ENCODE results near the gene ZNF222. TPM values are rescaled to one million over a fixed set of nuclear protein-coding genes. Genes with fewer than 3 reads are reported as not detected.

ZNF222 gene
- total and polyA plus RNA-seq, 2 of the 8 experiments (the other 6 are each of a cell fraction or from before 2014, with no cell fraction given) = 1.7 to 3.4 TPM

- no peak overlapping the region for H3K23ac ChIP-seq (ENCODE audit: insufficient read length)
- FAIRE-seq (no peak), DNase-seq (ENCODE audit: low read depth in 1 of 2, low spot score in 2 of 2) (no peak)
- no peak overlapping the region for H3K18ac ChIP-seq (ENCODE audit: extremely low read depth, low read length)
- peaks cover 0 to 4% of the 10 kb centered on the region in 2 experiments; a peak in 1 of 4 replicates for H3K79me2 ChIP-seq (ENCODE audit: control insufficient read depth in 1 of 2, insufficient read depth in 2 of 2, low read length in 2 of 2)
- H4K91ac ChIP-seq (replicated peaks; ENCODE audit: insufficient read length, low read length) = no peak overlapping the region
- POLR2A ChIA-PET (ENCODE audit: partially characterized antibody) = interaction anchor here (0.7 to 2.3 kb wide), 5 partner anchors 12 to 127 kb away, joined by 3 to 8 read pairs (median 3); partner anchors contain the start of genes ZNF221 and ZNF45
- no peak overlapping the region for H3K27ac ChIP-seq (ENCODE audit: low read depth, low read length)
- peak overlapping the region; percentile 68 to 88 for H3K4me2 ChIP-seq (ENCODE audit: insufficient read depth in 1 of 2, low read depth in 2 of 2, low read length in 2 of 2)
- H3K4ac ChIP-seq (replicated peaks; ENCODE audit: insufficient read length, low read depth, low read length) = no peak overlapping the region
- peak overlapping the region in 3 of 4 experiments; percentile 2 to 79 (median 50); a peak in 2 of 7 replicates for H3K9ac ChIP-seq (replicated peaks in 1 of 4; ENCODE audit: extremely low read depth in 1 of 4, low read depth in 3 of 4, low read length in 3 of 4)
- no peak overlapping the region for H2BK120ac ChIP-seq (replicated peaks; ENCODE audit: low read depth, low read length)
- H2BK5ac ChIP-seq (ENCODE audit: low read depth, low read length) = no peak overlapping the region
- no peaks in the 10 kb centered on the region for H3K79me1 ChIP-seq (ENCODE audit: low read depth, low read length)
- 11% methylated on average over 14 of the region's 14 CpGs; no CpG with 5 or more reads in 1 of the 2 experiments for WGBS, 2 experiments (ENCODE audit: extremely low coverage in 1 of 2, insufficient coverage in 1 of 2, insufficient read length in 1 of 2, insufficient replicate concordance in 2 of 2, low coverage in 1 of 2, low lambda C conversion rate in 2 of 2, missing lambda C conversion rate in 1 of 2)
- no peak overlapping the region for H4K8ac ChIP-seq (ENCODE audit: extremely low read depth, insufficient read depth, low read length)
- peak overlapping the region; percentile 60 to 87 (median 80) for H3K4me3 ChIP-seq (ENCODE audit: extremely low read depth in 1 of 4, insufficient read depth in 2 of 4, low read depth in 3 of 4, low read length in 4 of 4)
- no peak overlapping the region for H3K56ac ChIP-seq (replicated peaks; ENCODE audit: insufficient read length, low read depth, low read length)
- H4K20me1 ChIP-seq (replicated peaks in 1 of 2; ENCODE audit: control insufficient read depth in 1 of 2, insufficient read depth in 2 of 2, low read length in 2 of 2) = no peaks in the 10 kb centered on the region
- no peak overlapping the region for H2BK20ac ChIP-seq (ENCODE audit: low read length)
- H2BK15ac ChIP-seq (ENCODE audit: low read length) = no peak overlapping the region
- CTCF ChIA-PET (ENCODE audit: partially characterized antibody) = no interaction called here
- no peaks in the 10 kb centered on the region for H3K27me3 ChIP-seq (replicated peaks in 1 of 4; ENCODE audit: control insufficient read depth in 3 of 4, extremely low read depth in 1 of 4, insufficient read depth in 3 of 4, low read length in 3 of 4)
- H3K9me3 ChIP-seq (ENCODE audit: insufficient read depth in 2 of 2, low read depth in 1 of 2, low read length in 1 of 2) = peaks cover 9 to 11% of the 10 kb centered on the region in 2 experiments; a peak in 3 of 4 replicates
- no peak overlapping the region for H2AK5ac ChIP-seq (ENCODE audit: low read depth, low read length)
- no peak overlapping the region for H3K14ac ChIP-seq (ENCODE audit: insufficient read length)
- no peaks in the 10 kb centered on the region for H3K4me1 ChIP-seq (replicated peaks in 1 of 4; ENCODE audit: control insufficient read depth in 3 of 4, insufficient read depth in 4 of 4, low read length in 3 of 4)
- no peaks in the 10 kb centered on the region; the same call in 1 of the 2 replicates for H3K23me2 ChIP-seq (ENCODE audit: low read depth, low read length)
- no peak overlapping the region for H4K5ac ChIP-seq (ENCODE audit: insufficient read length, low read depth, low read length)
- H3K36me3 ChIP-seq (ENCODE audit: control insufficient read depth in 2 of 4, insufficient read depth in 4 of 4, low read length in 3 of 4) = peaks cover 0 to 3% (median 0%) of the 10 kb centered on the region in 4 experiments; a peak in 2 of 8 replicates
- no peak overlapping the region for H2BK12ac ChIP-seq (ENCODE audit: low read depth, low read length)
- peak overlapping the region; percentile 99; the same call in 1 of the 2 replicates for H2AFZ ChIP-seq (ENCODE audit: low read length)
- no peak for TF ChIP-seq BCL11A (IDR thresholded peaks at IDR 0.05; ENCODE audit: low read depth in 2 of 2, low read length in 2 of 2)
- no peak for TF ChIP-seq KDM5A (IDR thresholded peaks at IDR 0.05; ENCODE audit: low read length)
- TF ChIP-seq TCF12 (IDR thresholded peaks at IDR 0.05; ENCODE audit: low read depth, low read length) = no peak
- no peak for TF ChIP-seq KDM4A (IDR thresholded peaks at IDR 0.05; ENCODE audit: low read depth, low read length, severe bottlenecking)
- no peak for TF ChIP-seq CBX8 (IDR thresholded peaks at IDR 0.05; ENCODE audit: borderline replicate concordance, low read depth, low read length)
- TF ChIP-seq PHF8 (conservative IDR thresholded peaks at IDR 0.05; ENCODE audit: low read depth, low read length) = no peak
- no peak for TF ChIP-seq TAF7 (optimal IDR thresholded peaks at IDR 0.05; ENCODE audit: borderline replicate concordance, low read depth, low read length)
- TF ChIP-seq ATF2 (IDR thresholded peaks at IDR 0.05; ENCODE audit: low read length) = no peak
- TF ChIP-seq FOSL1 (IDR thresholded peaks at IDR 0.05; ENCODE audit: insufficient read depth, low read depth, low read length) = no peak
- TF ChIP-seq USF2 (IDR thresholded peaks at IDR 0.05; ENCODE audit: low read length) = no peak
These were observed 40.5 kb upstream of the ZNF222 start for GRCh38 chr19:43984687-43985000.

Measured in H1 (cell line).